ENCODE results near the gene HAND1.
A peak's percentile ranks its signal among the peaks of the same experiment; 100 is the strongest.
"Not testable (repeated sequence)": the region's sequence is repeated elsewhere in the genome, so short reads cannot be mapped to it uniquely, and the experiment has no call there.

The HAND1 gene

GRCh38 chr5:154478224-154478565, at the start of gene HAND1:
HAND1 (minus strand) TSS chr5:154478227; CDS start chr5:154478008, 219 bp downstream.
- peak; percentile 10 for DNase-seq

- no peak for DNase-seq
Measured at GRCh38 chr5:154526231-154527226, 48.5 kb upstream of the HAND1 start.

GRCh38 chr5:154524859-154525258, 46.8 kb upstream of the HAND1 start:
- DNase-seq = no peak

GRCh38 chr5:154524181-154524580, 46.2 kb upstream of the HAND1 start:
- DNase-seq = no peak

- no peak for DNase-seq
Measured at GRCh38 chr5:154523709-154524108, 45.7 kb upstream of the HAND1 start.

- no peak for DNase-seq
Measured at GRCh38 chr5:154523104-154523503, 45.1 kb upstream of the HAND1 start.

GRCh38 chr5:154522284-154522683, 44.3 kb upstream of the HAND1 start:
- DNase-seq = no peak

- no peak for DNase-seq
Measured at GRCh38 chr5:154521756-154522155, 43.7 kb upstream of the HAND1 start.

- DNase-seq = no peak
Measured at GRCh38 chr5:154520861-154521453, 42.9 kb upstream of the HAND1 start.

GRCh38 chr5:154519359-154519758, 41.3 kb upstream of the HAND1 start:
- DNase-seq = no peak

- DNase-seq = no peak
Measured at GRCh38 chr5:154518438-154518867, 40.4 kb upstream of the HAND1 start.

GRCh38 chr5:154517810-154518437, 39.9 kb upstream of the HAND1 start:
- DNase-seq = no peak

GRCh38 chr5:154517181-154517580, 39.2 kb upstream of the HAND1 start:
- no peak for DNase-seq

GRCh38 chr5:154516475-154516874, 38.4 kb upstream of the HAND1 start:
- DNase-seq = no peak

GRCh38 chr5:154515488-154515887, 37.5 kb upstream of the HAND1 start:
- DNase-seq = not testable (repeated sequence)

GRCh38 chr5:154514331-154514730, 36.3 kb upstream of the HAND1 start:
- DNase-seq = no peak

- no peak for DNase-seq
Measured at GRCh38 chr5:154513669-154514084, 35.6 kb upstream of the HAND1 start.

GRCh38 chr5:154511984-154512383, 34.0 kb upstream of the HAND1 start:
- no peak for DNase-seq

- DNase-seq = no peak
Measured at GRCh38 chr5:154509784-154510555, 31.9 kb upstream of the HAND1 start.

GRCh38 chr5:154508114-154508513, 30.1 kb upstream of the HAND1 start:
- no peak for DNase-seq

- DNase-seq = no peak
Measured at GRCh38 chr5:154506716-154507080, 28.7 kb upstream of the HAND1 start.

GRCh38 chr5:154506049-154506715, 28.2 kb upstream of the HAND1 start:
- no peak for DNase-seq

Data from NCI-H1092 (cell line).